ENCODE measurements around the gene ERFL. TPM values are rescaled to one million over a fixed set of nuclear protein-coding genes. Genes with fewer than 3 reads are reported as not detected.

Gene ERFL
- total RNA-seq, 4 donors from 2014 or later = 0.32 to 0.42 (median 0.33) TPM; not detected in 1

GRCh38 chr19:41969772-41970458 lies 41.7 kb upstream of the ERFL start:
- no peak for TF ChIP-seq EP300 (IDR thresholded peaks at IDR 0.05)
- Histone ChIP-seq H3K4me3 (no peak overlapping the region), H3K27me3 (peaks cover 0 to 35% (median 0%) of the 10 kb centered on the region in 4 donors), H3K27ac (replicated peaks in 1 of 4) (no peak overlapping the region), H3K36me3 (peaks cover 0 to 42% (median 0%) of the 10 kb centered on the region in 4 donors), H3K4me1 (no peaks in the 10 kb centered on the region), H3K9me3 (no peaks in the 10 kb centered on the region)
- no peak for DNase-seq (ENCODE audit: extremely low spot score)
- WGBS = 92% methylated on average over 15 of the region's 19 CpGs
- intact Hi-C loops (cut with DNase I) = no loop called here

- 91% methylated on average over 21 of the region's 28 CpGs for WGBS
- H3K36me3 ChIP-seq = peaks cover 0 to 39% (median 0%) of the 10 kb centered on the region in 4 donors
- H3K4me3 ChIP-seq = no peak overlapping the region
- H3K27me3 ChIP-seq = peaks cover 0 to 35% (median 0%) of the 10 kb centered on the region in 4 donors
- H3K27ac ChIP-seq (replicated peaks in 1 of 4) = no peak overlapping the region
- TF ChIP-seq CTCF (IDR thresholded peaks at IDR 0.05) (no peak), EP300 (IDR thresholded peaks at IDR 0.05) (no peak), POLR2A (IDR thresholded peaks at IDR 0.05; ENCODE audit: low read depth) (no peak), POLR2AphosphoS5 (IDR thresholded peaks at IDR 0.05) (no peak)
- no peak for DNase-seq (ENCODE audit: extremely low spot score)
- intact Hi-C loops (cut with DNase I) = no loop called here
- H3K4me1 ChIP-seq = no peaks in the 10 kb centered on the region
- no peaks in the 10 kb centered on the region for H3K9me3 ChIP-seq
Measured at GRCh38 chr19:41968751-41969595, 40.7 kb upstream of the ERFL start.

- Histone ChIP-seq H3K27me3 (peaks cover 0 to 35% (median 0%) of the 10 kb centered on the region in 4 donors), H3K36me3 (peaks cover 0 to 31% (median 0%) of the 10 kb centered on the region in 4 donors), H3K4me1 (no peaks in the 10 kb centered on the region), H3K27ac (replicated peaks in 1 of 4) (no peak overlapping the region), H3K9me3 (no peaks in the 10 kb centered on the region), H3K4me3 (no peak overlapping the region)
- no peak for DNase-seq (ENCODE audit: extremely low spot score)
- WGBS = 60% methylated on average over 24 of the region's 26 CpGs
- intact Hi-C loops (cut with DNase I) = no loop called here
- no peak for TF ChIP-seq POLR2A (IDR thresholded peaks at IDR 0.05; ENCODE audit: low read depth)
- TF ChIP-seq EP300 (IDR thresholded peaks at IDR 0.05) = no peak
- TF ChIP-seq CTCF (IDR thresholded peaks at IDR 0.05) = no peak
- TF ChIP-seq POLR2AphosphoS5 (IDR thresholded peaks at IDR 0.05) = no peak
Measured at GRCh38 chr19:41967054-41967783, 39.0 kb upstream of the ERFL start.

GRCh38 chr19:41965106-41965505 lies 36.9 kb upstream of the ERFL start:
- TF ChIP-seq CTCF (IDR thresholded peaks at IDR 0.05) = no peak
- TF ChIP-seq EP300 (IDR thresholded peaks at IDR 0.05) = no peak
- Histone ChIP-seq H3K27ac (replicated peaks in 1 of 4) (no peak overlapping the region), H3K9me3 (no peaks in the 10 kb centered on the region), H3K4me3 (no peak overlapping the region), H3K4me1 (no peaks in the 10 kb centered on the region), H3K36me3 (peaks cover 0 to 29% (median 0%) of the 10 kb centered on the region in 4 donors), H3K27me3 (peaks cover 0 to 33% (median 0%) of the 10 kb centered on the region in 4 donors)
- no peak for DNase-seq (ENCODE audit: extremely low spot score)
- WGBS = 73% methylated on average over 5 of the region's 5 CpGs
- intact Hi-C loops (cut with DNase I) = no loop called here

- WGBS = 89% methylated on average over 5 of the region's 5 CpGs
- TF ChIP-seq EP300 (IDR thresholded peaks at IDR 0.05) = no peak
- no peak for TF ChIP-seq POLR2AphosphoS5 (IDR thresholded peaks at IDR 0.05)
- TF ChIP-seq POLR2A (IDR thresholded peaks at IDR 0.05; ENCODE audit: low read depth) = no peak
- no peak for TF ChIP-seq CTCF (IDR thresholded peaks at IDR 0.05)
- intact Hi-C loops (cut with DNase I) = no loop called here
- H3K9me3 ChIP-seq = no peaks in the 10 kb centered on the region
- H3K27ac ChIP-seq (replicated peaks in 1 of 4) = no peak overlapping the region
- peaks cover 9 to 23% (median 22%) of the 10 kb centered on the region in 4 donors for H3K4me1 ChIP-seq
- H3K4me3 ChIP-seq = no peak overlapping the region
- DNase-seq (ENCODE audit: extremely low spot score) = no peak
- peaks cover 0 to 16% (median 14%) of the 10 kb centered on the region in 4 donors for H3K36me3 ChIP-seq
- peaks cover 0 to under 1% (median 0%) of the 10 kb centered on the region in 4 donors for H3K27me3 ChIP-seq
Measured at GRCh38 chr19:41960973-41961372, 32.7 kb upstream of the ERFL start.

Measured in esophagus muscularis mucosa (tissue), 4 donors.